Heart left ventricle (tissue), 16 donors: ENCODE data around the gene RGS18. TPM values are rescaled to one million over a fixed set of nuclear protein-coding genes. Genes with fewer than 3 reads are reported as not detected.

ENCODE experiments used
- ATAC-seq, 4 donors: fragments of 200-7000 bp; cut with Tn5 transposase; one replicate each; pipeline ENCODE4 v1.9.1; 2020 to 2022; ENCODE audit warnings: moderate library complexity in 4 of 4, mild to moderate bottlenecking in 3 of 4, moderate number of reproducible peaks in 1 of 4
- DNase-seq, 5 donors: peaks; one replicate each; pipeline ENCODE4 v3.0.0-alpha.2; 2020
- H3K27ac ChIP-seq, 12 donors: fragments of 200-600 bp; sonication (generic) in 4 of 12; one replicate each; pipeline versions ENCODE4 v1.5.0 to v1.8.0; 2016 to 2022; ENCODE audit warnings: mild to moderate bottlenecking in 2 of 12
- H3K27me3 ChIP-seq, 9 donors: fragments of 200-600 bp; sonication (generic) in 2 of 9; one replicate each; pipeline versions ENCODE4 v1.5.1 to v1.8.0; 2016 to 2022; ENCODE audit warnings: mild to moderate bottlenecking in 3 of 9
- H3K36me3 ChIP-seq, 9 donors: fragments of 200-600 bp; sonication (generic) in 2 of 9; one replicate each; pipeline versions ENCODE4 v1.5.0 to v1.8.0; 2018 to 2022; ENCODE audit warnings: mild to moderate bottlenecking in 2 of 9
- H3K4me1 ChIP-seq, 12 donors: fragments of 200-600 bp; sonication (generic) in 4 of 12; one replicate each; pipeline versions ENCODE4 v1.5.0 to v1.8.0; 2016 to 2022; ENCODE audit warnings: mild to moderate bottlenecking in 3 of 12
- H3K4me3 ChIP-seq, 12 donors: fragments of 200-600 bp; sonication (generic) in 4 of 12; one replicate each; pipeline versions ENCODE4 v1.5.0 to v1.8.0; 2017 to 2022; ENCODE audit warnings: mild to moderate bottlenecking in 9 of 12, moderate library complexity in 4 of 12
- H3K9me3 ChIP-seq, 12 donors: fragments of 200-600 bp; sonication (generic) in 4 of 12; one replicate each; pipeline versions ENCODE4 v1.5.0 to v1.8.0; 2016 to 2022; ENCODE audit warnings: mild to moderate bottlenecking in 1 of 12
- CTCF ChIP-seq, 12 donors: fragments of 200-600 bp; sonication (generic) in 4 of 12; IDR thresholded peaks; one replicate each; pipeline versions ENCODE4 v1.5.0 to v1.8.0; 2018 to 2022; ENCODE audit warnings: antibody characterized with exemption in 12 of 12, mild to moderate bottlenecking in 5 of 12
- POLR2A ChIP-seq, 2 donors: fragments of 450-650 bp; IDR thresholded peaks; one replicate each; pipeline ENCODE4 v1.6.1; 2017; ENCODE audit warnings: antibody characterized with exemption in 2 of 2, mild to moderate bottlenecking in 2 of 2, moderate library complexity in 2 of 2
- WGBS, 4 donors: extraction: QIAGEN DNeasy Blood & Tissue Kit in 2 of 4; methylation state at CpG; one replicate each; pipeline versions ENCODE4 v1.1.5 to v1.1.7; 2013 to 2018; 5-methylcytosine and 5-hydroxymethylcytosine counted together
- intact Hi-C, 10 donors: fragments of 100-400 bp; cut with DNase I; formaldehyde crosslinking; loops; one replicate each; pipeline versions ENCODE4 v1.11.1 to v1.14.2; 2022
- long read RNA-seq, 3 donors: library from polyadenylated mRNA; unstranded; transcript quantifications; one replicate each; pipeline ENCODE4 v2.0.0, GENCODE V29; 2020 to 2021
- polyA plus RNA-seq, 2 donors: library from polyadenylated mRNA; stranded (reverse); fragments of 200-250 nt; gene quantifications; one replicate each; pipeline ENCODE4 v1.2.3, GENCODE V29; 2013
- total RNA-seq, 9 donors: library from RNA; depleted of rRNA in 2 of 9; stranded (reverse); fragments of >200 nt in 2 of 9; fragmentation: NEBNext Ultra II Directional in 3 of 9; extraction: Animal tissue kit (Norgen Biotek cat#: 25700) in 3 of 9; gene quantifications; one replicate each; pipeline versions ENCODE4 v1.1.0 to v1.2.4, GENCODE V29; 2016 to 2023
- donor health status: ischemic (EF 13 %, LVEDD 7.1; RV severe dilation, severe dysfunction).
- donor health status: healthy with polysubstance abuse.
- donor health status: DM: no; HTN: yes; CAD: no.
- donor health status: DM: no; HTN: no; CAD: no.
- donor health status: ischemic (EF 25% LVEDD 6.9; RV normal size, moderate dysfunction).
- donor health status: ischemic (EF 25% LVEDD 5.7; RV mildly dilated, moderate dysfunction).
- donor health status: healthy.
- donor health status: DM: yes; HTN: yes; CAD: no.
- donor health status: ischemic (EF 35%, LVEDD 5.7; RV mildly dilated, moderate dysfunction).
- donor health status: nonischemic (EF 11% LVEDD 7.7; RV severe dilation, severe dysfunction).
- donor health status: DM: yes; HTN: yes; CAD: no.
- donor health status: PGD.
- donor health status: ischemic (EF 29% LVEDD 5.4; RV normal size, mild dysfunction).
- donor health status: nonischemic (EF 23%, LVEDD 6.1; RV moderate dilation, normal function).

Gene RGS18
- 1 to 10 TPM in 4 of 9 donors, under 1 TPM in 5; 0.22 to 5.4 (median 0.85) TPM for total RNA-seq
- under 1 TPM; 0.42 to 0.65 TPM for polyA plus RNA-seq
- long read RNA-seq, donor 1, result 0 reads
- long read RNA-seq, donor 2, partial matches to known transcripts, result 0 of 2 reads
- long read RNA-seq, donor 2, other reads (novel, unspliced or antisense), result 0 of 2 reads
- long read RNA-seq, donor 3, partial matches to known transcripts, result 0 of 1 reads
- long read RNA-seq, donor 3, other reads (novel, unspliced or antisense), result 0 of 1 reads

- H3K36me3 ChIP-seq, result no peaks in the 10 kb centered on the region
- TF ChIP-seq POLR2A (IDR thresholded peaks at IDR 0.05) (no peak), CTCF (IDR thresholded peaks at IDR 0.05) (no peak)
- H3K4me3 ChIP-seq, result peak within 1 kb of the TSS in 6 of 12 donors; percentile 0 to 46 (median 18)
- no peaks in the 10 kb centered on the region for H3K27me3 ChIP-seq
- H3K9me3 ChIP-seq, result no peaks in the 10 kb centered on the region
- H3K4me1 ChIP-seq, result peaks cover 0 to 14% (median 0%) of the 10 kb centered on the region in 12 donors
- DNase-seq (no peak), ATAC-seq (peak in 3 of 4 donors; percentile 50 to 76 (median 68))
- intact Hi-C loops, result no loop called here
- 63 to 71% (median 66%) methylated on average over 3 of the region's 3 CpGs for WGBS, 4 donors
- H3K27ac ChIP-seq, result peak within 1 kb of the TSS in 3 of 12 donors; percentile 3 to 89 (median 31)
Observed at GRCh38 chr1:192158181-192158580, at the start of gene RGS18. RGS18 (plus strand) TSS chr1:192158462; CDS start chr1:192158638, 176 bp downstream.

- intact Hi-C loops, result no loop called here
- no peaks in the 10 kb centered on the region for H3K27me3 ChIP-seq
- no peak overlapping the region for H3K4me3 ChIP-seq
- H3K36me3 ChIP-seq, result no peaks in the 10 kb centered on the region
- ATAC-seq, result no peak
- 89 to 94% (median 92%) methylated on average over 2 of the region's 2 CpGs for whole genome bisulfite sequencing, 4 donors
- no peak for TF ChIP-seq CTCF (IDR thresholded peaks at IDR 0.05)
- no peaks in the 10 kb centered on the region for H3K9me3 ChIP-seq
- H3K27ac ChIP-seq, result no peak overlapping the region
- H3K4me1 ChIP-seq, result no peaks in the 10 kb centered on the region
- DNase-seq, result peak in 1 of 5 donors; percentile 15
Observed at GRCh38 chr1:192109576-192109975, 48.7 kb upstream of the RGS18 start.

- intact Hi-C loops, result no loop called here
- no peak for ATAC-seq
- Histone ChIP-seq H3K4me3 (no peak overlapping the region), H3K36me3 (no peaks in the 10 kb centered on the region), H3K27ac (no peak overlapping the region), H3K4me1 (no peaks in the 10 kb centered on the region), H3K27me3 (no peaks in the 10 kb centered on the region), H3K9me3 (no peaks in the 10 kb centered on the region)
- TF ChIP-seq POLR2A (IDR thresholded peaks at IDR 0.05) (no peak), CTCF (IDR thresholded peaks at IDR 0.05) (no peak)
- DNase-seq, result no peak
- WGBS, 4 donors, result 87 to 94% (median 91%) methylated on average over 3 of the region's 3 CpGs
Observed at GRCh38 chr1:192115000-192115399, 43.3 kb upstream of the RGS18 start.

- no peak overlapping the region for H3K27ac ChIP-seq
- peaks cover 0 to 10% (median 0%) of the 10 kb centered on the region in 12 donors for H3K9me3 ChIP-seq
- intact Hi-C loops, result no loop called here
- H3K27me3 ChIP-seq, result no peaks in the 10 kb centered on the region
- no peaks in the 10 kb centered on the region for H3K4me1 ChIP-seq
- H3K4me3 ChIP-seq, result no peak overlapping the region
- no peak for ATAC-seq
- WGBS, 4 donors, result 50 to 63% (median 61%) methylated on average over 2 of the region's 2 CpGs
- H3K36me3 ChIP-seq, result no peaks in the 10 kb centered on the region
- DNase-seq, result no peak
- TF ChIP-seq POLR2A (IDR thresholded peaks at IDR 0.05) (no peak), CTCF (IDR thresholded peaks at IDR 0.05) (no peak)
Observed at GRCh38 chr1:192118881-192119405, 39.3 kb upstream of the RGS18 start.
